Measurements from ENCODE around the gene CD163. TPM values are rescaled to one million over a fixed set of nuclear protein-coding genes. Genes with fewer than 3 reads are reported as not detected.
"Not testable (repeated sequence)": the region's sequence is repeated elsewhere in the genome, so short reads cannot be mapped to it uniquely, and the experiment has no call there.

Gene CD163
- total RNA-seq (not detected), polyA plus RNA-seq (under 1 TPM in 1 of 4 donors, not detected in 3; 0.41 TPM)

DNA sequence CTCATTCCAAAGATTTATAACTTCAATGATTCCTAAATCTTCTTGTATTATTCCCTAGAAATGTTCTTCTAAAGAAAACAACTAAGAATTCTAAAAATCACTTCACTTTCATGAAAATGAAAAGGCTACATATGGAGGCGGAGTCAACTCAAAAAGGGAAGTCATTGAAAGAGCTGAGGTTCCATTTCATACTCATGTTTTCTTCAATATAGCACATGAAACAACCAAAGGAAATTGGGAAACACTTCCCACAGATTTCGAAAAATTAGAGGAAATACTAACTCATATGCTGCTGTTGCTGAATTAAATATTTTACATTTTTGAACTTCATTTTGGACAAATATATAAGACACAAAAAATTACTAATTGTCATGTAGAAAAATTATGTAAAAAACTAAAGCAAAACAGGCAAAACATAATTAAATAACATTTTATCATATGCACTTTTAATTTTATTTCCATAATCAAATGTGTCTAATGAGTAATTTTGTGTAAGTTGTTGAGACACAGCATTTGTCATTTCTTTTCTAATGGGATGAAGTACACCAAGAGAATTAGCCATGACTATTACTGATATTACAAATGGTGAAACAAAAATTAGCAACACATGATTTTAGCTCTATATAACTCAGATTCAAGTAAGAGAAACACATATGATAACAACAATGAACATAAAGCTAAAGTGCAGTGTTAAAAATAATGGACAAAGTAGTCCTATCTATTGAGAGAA, at the start of gene CD163:
Gene CD163 (minus strand): TSS at position 92 of the 730 bp plus-strand sequence. CDS start 87 bp downstream, at position 5.
- Histone ChIP-seq H3K36me3 (ENCODE audit: control insufficient read depth, insufficient read depth, low read length) (no peaks in the 10 kb centered on the region), H3K9me3 (ENCODE audit: control insufficient read depth in 2 of 2, low read length in 2 of 2) (no peaks in the 10 kb centered on the region), H3K4me3 (ENCODE audit: low read depth, low read length) (no peak within 1 kb of the TSS), H3K27me3 (ENCODE audit: control insufficient read depth, insufficient read depth, low read length) (no peaks in the 10 kb centered on the region), H3K27ac (ENCODE audit: insufficient read depth, low read length, poor library complexity, severe bottlenecking) (no peak within 1 kb of the TSS), H3K4me1 (ENCODE audit: control insufficient read depth, insufficient read depth, low read length, poor library complexity, severe bottlenecking) (no peaks in the 10 kb centered on the region)
- H3K9me3 Mint-ChIP-seq = peaks cover 0 to 4% (median under 1%) of the 10 kb centered on the region in 7 donors
- DNase-seq (no peak), ATAC-seq (ENCODE audit: low read depth in 2 of 2) (no peak)
- H3K4me3 Mint-ChIP-seq = no peak within 1 kb of the TSS
- no peak within 1 kb of the TSS for H3K27ac Mint-ChIP-seq
- H3K4me1 Mint-ChIP-seq = no peaks in the 10 kb centered on the region
- peaks cover 9% of the 10 kb centered on the region for H3K27me3 Mint-ChIP-seq
- no peaks in the 10 kb centered on the region for H3K36me3 Mint-ChIP-seq

DNA sequence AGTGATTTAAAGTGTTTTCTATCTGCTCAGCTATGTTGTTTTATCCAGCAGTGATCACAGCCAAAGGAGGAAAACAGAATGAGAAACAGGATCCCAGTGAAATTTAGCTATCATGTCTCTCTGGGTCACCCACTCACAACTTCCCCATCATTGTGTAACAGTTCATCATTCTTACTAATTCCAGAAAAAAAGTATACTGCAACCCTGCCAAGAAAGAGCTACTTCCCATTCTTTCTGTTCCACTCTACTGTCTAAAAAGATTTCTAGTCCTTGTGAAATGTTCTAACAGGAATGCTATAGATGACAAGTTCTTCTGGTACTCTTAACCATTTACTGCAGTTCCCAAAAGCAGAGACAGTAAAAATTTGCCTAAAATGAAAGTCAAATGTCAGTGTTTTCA, 39.2 kb upstream of the CD163 start:
- no peak for ATAC-seq (ENCODE audit: low read depth in 2 of 2)
- Histone ChIP-seq H3K27me3 (ENCODE audit: control insufficient read depth, insufficient read depth, low read length) (no peaks in the 10 kb centered on the region), H3K27ac (ENCODE audit: insufficient read depth, low read length, poor library complexity, severe bottlenecking) (no peak overlapping the region), H3K4me1 (ENCODE audit: control insufficient read depth, insufficient read depth, low read length, poor library complexity, severe bottlenecking) (no peaks in the 10 kb centered on the region), H3K9me3 (ENCODE audit: control insufficient read depth in 2 of 2, low read length in 2 of 2) (no peaks in the 10 kb centered on the region), H3K36me3 (ENCODE audit: control insufficient read depth, insufficient read depth, low read length) (no peaks in the 10 kb centered on the region), H3K4me3 (ENCODE audit: low read depth, low read length) (no peak overlapping the region)
- Mint-ChIP-seq H3K27me3 (peaks cover 34% of the 10 kb centered on the region), H3K9me3 (peaks cover 0 to 8% (median 4%) of the 10 kb centered on the region in 7 donors), H3K4me1 (no peaks in the 10 kb centered on the region), H3K36me3 (no peaks in the 10 kb centered on the region), H3K27ac (no peak overlapping the region), H3K4me3 (no peak overlapping the region)
- DNase-seq = no peak

DNA sequence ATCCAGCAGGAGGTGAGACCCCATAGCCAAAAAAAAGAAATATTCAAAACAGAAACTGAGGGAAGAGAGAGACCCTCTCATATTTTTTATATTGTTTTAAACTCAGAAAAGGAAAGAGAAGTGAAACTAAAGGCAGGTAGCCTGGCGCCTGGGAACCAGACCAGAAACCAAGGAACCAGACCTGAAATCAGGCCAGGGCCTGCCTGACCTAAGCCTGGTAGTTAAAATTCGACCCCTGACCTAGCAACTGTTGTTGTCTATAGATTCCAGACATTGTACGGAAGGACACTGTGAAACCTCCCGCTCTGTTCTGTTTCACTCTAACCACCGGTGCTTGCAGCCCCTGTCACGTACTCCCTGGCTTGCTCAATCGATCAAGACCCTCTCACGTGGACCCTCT, 38.5 kb upstream of the CD163 start:
- no peaks in the 10 kb centered on the region for H3K9me3 ChIP-seq (ENCODE audit: control insufficient read depth in 2 of 2, low read length in 2 of 2)
- no peak overlapping the region for H3K27ac ChIP-seq (ENCODE audit: insufficient read depth, low read length, poor library complexity, severe bottlenecking)
- no peaks in the 10 kb centered on the region for H3K27me3 ChIP-seq (ENCODE audit: control insufficient read depth, insufficient read depth, low read length)
- H3K36me3 ChIP-seq (ENCODE audit: control insufficient read depth, insufficient read depth, low read length) = no peaks in the 10 kb centered on the region
- Mint-ChIP-seq H3K27me3 (peaks cover 30% of the 10 kb centered on the region), H3K27ac (no peak overlapping the region), H3K4me1 (no peaks in the 10 kb centered on the region), H3K9me3 (peaks cover 0 to 7% (median 4%) of the 10 kb centered on the region in 7 donors), H3K36me3 (no peaks in the 10 kb centered on the region), H3K4me3 (no peak overlapping the region)
- no peak overlapping the region for H3K4me3 ChIP-seq (ENCODE audit: low read depth, low read length)
- no peaks in the 10 kb centered on the region for H3K4me1 ChIP-seq (ENCODE audit: control insufficient read depth, insufficient read depth, low read length, poor library complexity, severe bottlenecking)
- DNase-seq = no peak
- no peak for ATAC-seq (ENCODE audit: low read depth in 2 of 2)

DNA sequence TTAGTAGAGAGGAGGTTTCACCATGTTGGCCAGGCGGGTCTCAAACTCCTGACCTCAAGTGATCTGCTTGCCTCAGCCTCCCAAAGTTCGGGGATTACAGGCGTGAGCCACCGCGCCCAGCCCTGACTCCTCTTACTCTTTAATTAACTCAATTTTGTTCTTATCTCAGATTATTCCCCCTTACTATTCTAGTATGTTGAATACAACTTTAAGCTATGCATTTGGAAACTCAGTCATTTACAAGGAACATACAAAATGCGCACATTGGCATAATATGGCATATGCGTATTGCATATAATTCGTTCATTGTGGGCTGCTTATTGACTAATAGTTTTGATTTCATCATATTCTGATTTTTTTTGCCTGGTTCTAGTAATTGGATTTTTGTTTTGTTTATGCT, 10.8 kb upstream of the CD163 start:
- Histone ChIP-seq H3K9me3 (ENCODE audit: control insufficient read depth in 2 of 2, low read length in 2 of 2) (no peaks in the 10 kb centered on the region), H3K36me3 (ENCODE audit: control insufficient read depth, insufficient read depth, low read length) (no peaks in the 10 kb centered on the region), H3K4me1 (ENCODE audit: control insufficient read depth, insufficient read depth, low read length, poor library complexity, severe bottlenecking) (no peaks in the 10 kb centered on the region), H3K4me3 (ENCODE audit: low read depth, low read length) (no peak overlapping the region), H3K27ac (ENCODE audit: insufficient read depth, low read length, poor library complexity, severe bottlenecking) (no peak overlapping the region), H3K27me3 (ENCODE audit: control insufficient read depth, insufficient read depth, low read length) (no peaks in the 10 kb centered on the region)
- DNase-seq (no peak), ATAC-seq (ENCODE audit: low read depth in 2 of 2) (no peak)
- Mint-ChIP-seq H3K27me3 (peaks cover 15% of the 10 kb centered on the region), H3K4me1 (no peaks in the 10 kb centered on the region), H3K9me3 (peaks cover 0 to 2% (median 0%) of the 10 kb centered on the region in 7 donors), H3K27ac (no peak overlapping the region), H3K4me3 (no peak overlapping the region), H3K36me3 (no peaks in the 10 kb centered on the region)

GRCh38 chr12:7512553-7512952, 9.0 kb upstream of the CD163 start:
- no peak overlapping the region for H3K27ac ChIP-seq (ENCODE audit: insufficient read depth, low read length, poor library complexity, severe bottlenecking)
- Mint-ChIP-seq H3K4me3 (no peak overlapping the region), H3K4me1 (no peaks in the 10 kb centered on the region), H3K9me3 (peaks cover 0 to 2% (median 0%) of the 10 kb centered on the region in 7 donors), H3K27me3 (peaks cover 21% of the 10 kb centered on the region), H3K27ac (no peak overlapping the region), H3K36me3 (no peaks in the 10 kb centered on the region)
- no peaks in the 10 kb centered on the region for H3K36me3 ChIP-seq (ENCODE audit: control insufficient read depth, insufficient read depth, low read length)
- H3K4me1 ChIP-seq (ENCODE audit: control insufficient read depth, insufficient read depth, low read length, poor library complexity, severe bottlenecking) = no peaks in the 10 kb centered on the region
- no peak overlapping the region for H3K4me3 ChIP-seq (ENCODE audit: low read depth, low read length)
- no peaks in the 10 kb centered on the region for H3K9me3 ChIP-seq (ENCODE audit: control insufficient read depth in 2 of 2, low read length in 2 of 2)
- H3K27me3 ChIP-seq (ENCODE audit: control insufficient read depth, insufficient read depth, low read length) = no peaks in the 10 kb centered on the region
- DNase-seq (no peak), ATAC-seq (ENCODE audit: low read depth in 2 of 2) (no peak)

DNA sequence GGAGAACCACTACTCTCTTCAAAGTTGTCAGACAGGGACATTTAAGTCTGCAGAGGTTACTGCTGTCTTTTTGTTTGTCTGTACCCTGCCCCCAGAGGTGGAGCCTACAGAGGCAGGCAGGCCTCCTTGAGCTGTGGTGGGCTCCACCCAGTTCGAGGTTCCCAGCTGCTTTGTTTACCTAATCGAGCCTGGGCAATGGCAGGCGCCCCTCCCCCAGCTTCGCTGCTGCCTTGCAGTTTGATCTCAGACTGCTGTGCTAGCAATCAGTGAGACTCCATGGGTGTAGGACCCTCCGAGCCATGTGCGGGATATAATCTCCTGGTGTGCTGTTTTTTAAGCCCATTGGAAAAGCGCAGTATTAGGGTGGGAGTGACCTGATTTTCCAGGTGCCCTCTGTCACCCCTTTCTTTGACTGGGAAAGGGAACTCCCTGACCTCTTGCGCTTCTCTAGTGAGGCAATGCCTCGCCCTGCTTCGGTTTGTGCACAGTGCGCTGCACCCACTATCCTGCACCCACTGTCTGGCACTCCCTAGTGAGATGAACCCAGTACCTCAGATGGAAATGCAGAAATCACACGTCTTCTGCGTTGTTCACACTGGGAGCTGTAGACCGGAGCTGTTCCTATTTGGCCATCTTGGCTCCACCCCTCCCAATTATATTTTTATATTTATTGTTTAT, 6.4 kb upstream of the CD163 start:
- H3K27ac Mint-ChIP-seq; H3K36me3 Mint-ChIP-seq; H3K27ac ChIP-seq (ENCODE audit: insufficient read depth, low read length, poor library complexity, severe bottlenecking); H3K9me3 ChIP-seq (ENCODE audit: control insufficient read depth in 2 of 2, low read length in 2 of 2); H3K4me3 ChIP-seq (ENCODE audit: low read depth, low read length); H3K36me3 ChIP-seq (ENCODE audit: control insufficient read depth, insufficient read depth, low read length); H3K4me3 Mint-ChIP-seq; DNase-seq; H3K9me3 Mint-ChIP-seq; H3K27me3 ChIP-seq (ENCODE audit: control insufficient read depth, insufficient read depth, low read length); ATAC-seq (ENCODE audit: low read depth in 2 of 2); H3K4me1 Mint-ChIP-seq; H3K4me1 ChIP-seq (ENCODE audit: control insufficient read depth, insufficient read depth, low read length, poor library complexity, severe bottlenecking): not testable (repeated sequence)
- peaks cover 21% of the 10 kb centered on the region for H3K27me3 Mint-ChIP-seq

DNA sequence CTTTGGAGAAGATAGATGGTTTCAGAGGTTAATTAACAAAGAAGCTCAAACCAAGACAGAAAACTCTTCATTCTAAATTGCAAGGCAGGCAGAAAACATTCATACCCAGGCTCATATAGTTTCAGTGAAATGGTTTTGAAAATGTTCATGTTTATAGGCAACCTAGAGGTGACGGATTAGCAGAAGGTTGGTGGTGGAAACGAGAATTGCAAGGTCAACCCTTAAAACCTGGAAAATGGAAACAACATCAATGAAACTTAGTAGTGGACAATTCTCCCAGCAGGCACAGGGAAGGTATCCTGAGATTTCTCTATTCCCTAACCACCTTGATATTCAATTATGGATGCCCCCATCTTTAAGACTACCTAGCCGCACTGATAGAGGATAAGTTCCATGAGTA, 965 bp downstream of the CD163 start:
- H3K4me3 Mint-ChIP-seq = no peak overlapping the region
- Histone ChIP-seq H3K27me3 (ENCODE audit: control insufficient read depth, insufficient read depth, low read length) (no peaks in the 10 kb centered on the region), H3K4me3 (ENCODE audit: low read depth, low read length) (no peak overlapping the region), H3K36me3 (ENCODE audit: control insufficient read depth, insufficient read depth, low read length) (no peaks in the 10 kb centered on the region), H3K4me1 (ENCODE audit: control insufficient read depth, insufficient read depth, low read length, poor library complexity, severe bottlenecking) (no peaks in the 10 kb centered on the region), H3K27ac (ENCODE audit: insufficient read depth, low read length, poor library complexity, severe bottlenecking) (no peak overlapping the region), H3K9me3 (ENCODE audit: control insufficient read depth in 2 of 2, low read length in 2 of 2) (no peaks in the 10 kb centered on the region)
- no peak for ATAC-seq (ENCODE audit: low read depth in 2 of 2)
- peaks cover 0 to 4% (median 1%) of the 10 kb centered on the region in 7 donors for H3K9me3 Mint-ChIP-seq
- DNase-seq = no peak
- peaks cover 14% of the 10 kb centered on the region for H3K27me3 Mint-ChIP-seq
- H3K4me1 Mint-ChIP-seq = no peaks in the 10 kb centered on the region
- no peaks in the 10 kb centered on the region for H3K36me3 Mint-ChIP-seq
- no peak overlapping the region for H3K27ac Mint-ChIP-seq
